Effector memory CD4-positive, alpha-beta T cell (primary cell): ENCODE results near the gene ARHGAP18.

Experiments used
- DNase-seq, 3 donors: peaks; one replicate each; pipeline ENCODE4 v3.0.0-alpha.2; 2020
- H3K27ac ChIP-seq: 2 replicates; pipeline ENCODE4 v1.7.0; 2013; ENCODE audit warnings: mild to moderate bottlenecking, low read length, moderate library complexity; ENCODE audit not compliant: insufficient read depth, poor library complexity, severe bottlenecking
- H3K27me3 ChIP-seq: replicated peaks from 2 replicates; pipeline ENCODE4 v1.7.0; 2013; ENCODE audit warnings: mild to moderate bottlenecking, low read length; ENCODE audit not compliant: insufficient read depth, control insufficient read depth, poor library complexity, severe bottlenecking
- H3K36me3 ChIP-seq: 2 replicates; pipeline ENCODE4 v1.7.0; 2013; ENCODE audit warnings: mild to moderate bottlenecking, low read length, moderate library complexity; ENCODE audit not compliant: control insufficient read depth, insufficient read depth
- H3K4me1 ChIP-seq: 2 replicates; pipeline ENCODE4 v1.7.0; 2013; ENCODE audit warnings: low read length, mild to moderate bottlenecking; ENCODE audit not compliant: control insufficient read depth, insufficient read depth, poor library complexity, severe bottlenecking
- H3K4me3 ChIP-seq: 2 replicates; pipeline ENCODE4 v1.7.0; 2013; ENCODE audit warnings: low read length, low read depth, mild to moderate bottlenecking; ENCODE audit not compliant: insufficient read depth, poor library complexity, severe bottlenecking
- H3K9me3 ChIP-seq: 2 replicates; pipeline ENCODE4 v1.7.0; 2013; ENCODE audit warnings: mild to moderate bottlenecking, low read length, moderate library complexity; ENCODE audit not compliant: control insufficient read depth

Gene ARHGAP18

DNA sequence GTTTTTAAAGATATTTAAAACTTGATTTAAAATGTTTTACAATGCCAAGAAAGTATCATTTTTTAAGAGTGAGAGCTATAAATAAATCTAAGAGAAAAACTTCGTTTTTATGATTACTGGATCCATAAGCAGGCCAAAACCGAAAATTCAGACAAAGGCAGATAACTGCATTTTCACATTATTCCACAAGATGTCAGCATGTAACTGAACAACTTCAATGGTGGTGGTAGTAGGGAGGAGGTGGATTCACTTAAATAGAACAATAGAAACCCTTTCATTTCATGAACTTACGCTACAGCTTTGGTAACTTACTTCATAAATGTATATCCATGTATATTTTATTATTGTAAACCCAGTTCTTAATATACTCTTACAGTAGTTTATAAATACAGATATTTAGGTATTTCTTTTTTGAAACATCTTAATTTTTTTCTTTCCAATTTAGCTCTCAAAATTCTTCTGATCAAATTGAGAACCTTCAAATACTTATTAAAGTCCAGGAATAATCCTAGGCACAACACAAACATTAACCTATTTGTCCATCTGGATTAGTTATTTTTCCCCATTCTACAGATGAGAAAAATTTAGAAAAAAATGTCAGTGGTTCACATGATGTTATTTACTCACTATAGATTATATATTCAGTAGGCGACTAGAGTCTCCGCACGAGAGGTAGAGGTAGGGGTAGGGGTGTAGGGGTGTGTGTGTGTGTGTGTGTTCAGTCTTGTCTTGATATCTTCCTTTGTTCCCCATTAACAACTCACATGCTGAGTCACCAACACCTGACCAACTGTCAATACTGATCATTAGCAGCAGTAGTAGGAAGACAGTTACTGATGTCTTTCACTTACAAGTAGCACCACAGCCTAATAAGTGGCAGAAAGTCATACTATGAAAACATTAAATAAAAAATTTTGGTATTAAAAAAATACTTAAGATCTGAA is 111.5 kb downstream of the ARHGAP18 start:
- DNase-seq: no peak
- Histone ChIP-seq H3K27me3 (no peaks in the 10 kb centered on the region), H3K4me1 (no peaks in the 10 kb centered on the region), H3K27ac (no peak overlapping the region), H3K36me3 (no peaks in the 10 kb centered on the region), H3K9me3 (no peaks in the 10 kb centered on the region), H3K4me3 (no peak overlapping the region)

DNA sequence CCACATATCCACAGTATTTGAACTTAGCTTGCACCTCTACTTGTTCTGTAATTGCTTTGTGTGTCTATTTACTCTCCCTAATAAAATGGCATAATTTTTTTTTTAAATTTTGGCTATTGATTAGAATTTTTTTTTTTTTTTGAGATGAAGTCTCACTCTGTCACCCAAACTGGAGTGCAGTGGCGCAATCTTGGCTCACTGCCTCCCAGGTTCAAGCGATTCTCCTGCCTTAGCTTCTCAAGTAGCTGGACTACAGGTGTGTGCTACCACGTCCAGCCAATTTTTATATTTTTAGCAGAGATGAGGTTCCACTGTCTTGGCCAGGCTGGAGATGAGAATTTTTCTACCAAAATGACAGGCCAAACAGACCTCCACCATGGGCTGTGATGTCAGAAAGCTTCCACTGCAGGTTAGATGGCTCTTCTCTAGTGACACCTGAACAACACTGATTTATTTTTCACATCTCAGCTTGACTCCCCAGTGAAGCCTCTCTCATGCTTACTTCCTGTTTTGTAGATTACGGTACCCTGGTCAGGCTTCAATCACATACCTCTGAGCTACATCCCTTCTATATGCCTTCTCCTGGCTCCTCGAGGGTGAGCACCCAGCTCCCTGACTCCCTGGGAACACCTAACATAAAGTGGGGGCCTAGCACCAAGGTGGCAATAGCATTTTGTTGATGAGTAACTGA is 112.8 kb downstream of the ARHGAP18 start:
- no peaks in the 10 kb centered on the region for H3K9me3 ChIP-seq
- H3K4me3 ChIP-seq: no peak overlapping the region
- no peaks in the 10 kb centered on the region for H3K27me3 ChIP-seq
- no peak overlapping the region for H3K27ac ChIP-seq
- no peak for DNase-seq
- no peaks in the 10 kb centered on the region for H3K4me1 ChIP-seq
- H3K36me3 ChIP-seq: no peaks in the 10 kb centered on the region

DNA sequence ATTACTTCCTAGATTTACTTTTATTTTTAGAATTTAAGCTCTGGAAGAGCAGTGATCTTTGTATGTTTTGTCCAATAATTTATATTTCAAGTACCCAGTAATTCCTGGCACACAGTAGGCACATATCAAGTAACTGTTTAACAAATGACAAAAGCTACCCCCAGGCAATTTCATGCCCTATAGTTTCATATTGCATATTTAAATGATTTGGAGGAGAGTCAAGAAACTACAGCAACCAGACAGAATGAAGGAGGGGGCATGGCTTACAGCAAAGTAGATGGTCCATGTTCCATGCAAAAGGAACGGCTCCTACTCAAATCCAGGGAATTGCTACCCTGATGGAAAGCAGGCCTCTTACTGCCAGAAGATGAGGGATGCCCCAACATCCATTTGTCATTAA is 113.5 kb downstream of the ARHGAP18 start:
- no peaks in the 10 kb centered on the region for H3K27me3 ChIP-seq
- H3K4me3 ChIP-seq: no peak overlapping the region
- DNase-seq: no peak
- H3K4me1 ChIP-seq: no peaks in the 10 kb centered on the region
- no peaks in the 10 kb centered on the region for H3K9me3 ChIP-seq
- no peak overlapping the region for H3K27ac ChIP-seq
- H3K36me3 ChIP-seq: no peaks in the 10 kb centered on the region

DNA sequence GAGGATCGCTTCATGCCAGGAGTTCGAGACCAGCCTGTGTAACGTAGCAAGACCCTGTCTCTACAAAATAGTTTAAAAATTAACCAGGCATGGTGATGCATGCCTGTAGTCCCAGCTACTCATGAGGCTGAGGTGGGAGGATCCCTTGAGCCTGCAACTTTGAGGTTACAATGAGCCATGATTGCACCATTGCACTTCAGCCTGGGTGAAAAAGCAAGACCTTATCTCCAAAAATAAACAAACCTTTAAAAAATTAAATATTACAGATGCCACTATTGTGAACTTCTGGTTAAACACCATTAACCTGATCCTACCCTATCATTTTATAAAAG is 116.8 kb downstream of the ARHGAP18 start:
- Histone ChIP-seq H3K4me1 (no peaks in the 10 kb centered on the region), H3K36me3 (no peaks in the 10 kb centered on the region), H3K27ac (no peak overlapping the region), H3K4me3 (no peak overlapping the region), H3K27me3 (no peaks in the 10 kb centered on the region), H3K9me3 (no peaks in the 10 kb centered on the region)
- DNase-seq: no peak

DNA sequence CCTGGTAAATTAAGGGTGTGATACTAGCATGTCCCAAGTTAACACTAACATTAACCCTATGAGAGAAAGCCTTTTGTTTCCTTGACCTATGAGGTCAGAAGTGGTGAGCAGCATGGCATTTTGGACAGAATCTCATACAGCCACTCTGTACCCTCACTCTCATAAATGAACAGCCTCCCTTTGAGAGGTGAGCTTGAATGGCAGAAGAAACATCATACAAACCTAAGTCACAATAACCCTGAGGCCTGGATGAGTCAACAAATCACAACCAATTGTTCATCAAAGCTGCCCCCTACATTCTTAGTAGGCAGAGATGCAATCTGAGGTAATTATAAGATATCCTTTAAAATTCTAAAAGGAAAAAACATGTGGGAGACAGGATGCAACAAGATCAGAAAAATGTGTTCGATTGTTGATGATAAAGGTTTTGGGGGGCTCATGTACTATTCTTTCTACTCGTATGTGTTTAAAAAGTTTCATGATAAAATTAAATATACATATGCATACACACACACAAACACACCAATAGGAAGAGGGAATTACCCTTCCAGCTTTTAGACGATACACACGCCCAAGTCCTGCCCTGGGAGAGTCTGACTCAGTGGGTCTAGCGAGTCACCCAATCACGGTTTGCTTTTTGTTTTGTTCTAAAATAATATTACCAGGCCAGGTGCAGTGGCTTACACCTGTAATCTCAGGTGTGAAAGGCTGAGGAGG is 117.3 kb downstream of the ARHGAP18 start:
- DNase-seq: no peak
- Histone ChIP-seq H3K27me3 (no peaks in the 10 kb centered on the region), H3K27ac (no peak overlapping the region), H3K4me3 (no peak overlapping the region), H3K9me3 (no peaks in the 10 kb centered on the region), H3K4me1 (no peaks in the 10 kb centered on the region), H3K36me3 (no peaks in the 10 kb centered on the region)

DNA sequence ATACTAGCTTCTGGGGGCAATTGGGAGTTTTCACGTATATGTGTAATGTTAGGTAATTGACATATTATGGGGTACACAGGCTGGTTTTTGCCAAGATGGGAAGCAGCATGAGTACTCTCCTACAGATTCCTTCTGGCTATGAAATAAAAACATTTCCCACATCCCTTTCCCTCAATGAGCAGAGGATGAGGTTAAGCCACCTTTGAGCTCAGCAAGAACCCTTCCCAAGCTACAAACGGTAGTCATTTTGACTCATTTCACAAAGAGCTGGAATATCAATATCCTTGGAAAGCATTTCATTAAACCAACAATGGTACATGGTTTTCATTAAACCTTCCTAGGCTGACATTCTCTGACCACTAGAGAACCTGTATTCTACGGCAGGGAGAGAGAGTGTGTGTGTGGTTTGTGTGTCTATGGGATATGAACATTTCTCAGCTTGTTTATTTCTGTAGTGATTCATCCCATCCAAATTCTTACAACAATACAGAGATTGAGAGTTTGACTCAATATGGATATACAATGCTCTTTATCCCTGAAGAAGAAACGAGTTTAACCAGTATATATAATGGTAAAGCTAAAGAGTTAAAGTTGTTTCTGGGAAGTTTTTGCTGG is 119.5 kb downstream of the ARHGAP18 start:
- Histone ChIP-seq H3K27ac (no peak overlapping the region), H3K36me3 (no peaks in the 10 kb centered on the region), H3K4me1 (no peaks in the 10 kb centered on the region), H3K27me3 (no peaks in the 10 kb centered on the region), H3K4me3 (no peak overlapping the region), H3K9me3 (no peaks in the 10 kb centered on the region)
- no peak for DNase-seq

DNA sequence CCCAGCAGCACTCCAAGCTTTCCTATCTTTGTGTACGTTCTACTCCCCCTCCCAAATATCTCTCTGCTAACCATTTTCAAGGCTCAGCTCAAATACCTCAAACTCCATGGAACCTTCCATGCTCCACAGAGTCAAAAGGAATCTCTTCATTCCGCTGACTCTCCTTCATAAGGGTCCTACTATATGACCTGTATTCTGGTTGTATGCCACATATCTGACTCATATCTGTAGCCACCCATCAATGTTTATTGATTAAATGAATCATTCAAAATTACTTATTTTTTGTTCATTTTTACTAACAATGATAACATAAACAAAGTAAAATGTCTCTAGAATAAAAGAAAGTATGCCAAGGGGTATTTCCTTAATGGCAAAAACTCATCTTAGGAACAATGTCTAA is 123.2 kb downstream of the ARHGAP18 start:
- no peak overlapping the region for H3K4me3 ChIP-seq

DNA sequence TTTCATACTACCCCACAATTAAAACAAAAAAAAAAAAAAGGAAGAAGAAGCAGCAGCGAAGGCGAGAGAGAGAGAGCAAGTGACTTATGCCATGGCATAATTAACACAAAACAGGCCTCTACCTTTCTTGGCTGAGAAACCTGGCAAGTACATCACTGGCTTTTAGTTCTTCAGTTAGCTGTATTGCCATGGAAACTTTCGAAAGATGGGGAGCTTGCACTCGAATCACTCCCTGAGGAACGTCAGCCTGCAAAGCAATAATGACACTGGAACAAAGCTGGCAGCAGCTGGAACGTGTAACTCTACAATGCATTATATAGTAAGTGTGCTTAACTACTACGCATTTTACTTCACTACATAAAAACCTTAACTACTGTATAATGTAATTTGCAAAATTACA is 126.1 kb downstream of the ARHGAP18 start:
- Histone ChIP-seq H3K4me3 (no peak overlapping the region), H3K27me3 (no peaks in the 10 kb centered on the region), H3K9me3 (no peaks in the 10 kb centered on the region), H3K27ac (no peak overlapping the region), H3K36me3 (no peaks in the 10 kb centered on the region), H3K4me1 (no peaks in the 10 kb centered on the region)
- DNase-seq: no peak

More for the DNA sequence above, 123.2 kb downstream of the ARHGAP18 start:
- no peak for DNase-seq
- Histone ChIP-seq H3K27ac (no peak overlapping the region), H3K9me3 (no peaks in the 10 kb centered on the region), H3K36me3 (no peaks in the 10 kb centered on the region), H3K4me1 (no peaks in the 10 kb centered on the region), H3K27me3 (no peaks in the 10 kb centered on the region)

DNA sequence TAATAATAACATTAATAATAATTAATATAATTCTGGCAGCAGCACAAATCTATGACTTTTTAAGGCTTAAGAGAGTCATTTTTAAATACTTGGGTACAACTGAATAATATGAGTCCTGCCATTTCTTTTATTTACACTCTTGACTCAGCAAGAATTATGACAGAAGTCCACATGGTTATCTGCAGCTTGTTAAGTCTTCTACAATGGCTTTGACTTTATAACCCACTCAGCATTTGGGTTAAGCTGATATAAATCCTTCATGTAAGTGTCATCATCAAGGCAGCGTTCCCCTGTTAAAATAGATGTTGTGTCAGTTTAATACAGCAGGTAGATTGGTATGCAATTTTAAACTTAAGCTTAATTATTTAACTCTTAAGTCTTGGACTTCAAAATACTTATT is 131.7 kb downstream of the ARHGAP18 start:
- DNase-seq: no peak

More for the DNA sequence above, 131.7 kb downstream of the ARHGAP18 start:
- H3K9me3 ChIP-seq: no peaks in the 10 kb centered on the region
- H3K27ac ChIP-seq: no peak overlapping the region
- H3K4me3 ChIP-seq: no peak overlapping the region
- H3K4me1 ChIP-seq: no peaks in the 10 kb centered on the region
- no peaks in the 10 kb centered on the region for H3K36me3 ChIP-seq
- no peaks in the 10 kb centered on the region for H3K27me3 ChIP-seq
